ENCODE measurements around the gene MUC4.
A peak's percentile ranks its signal among the peaks of the same experiment; 100 is the strongest.
"Not testable (repeated sequence)": the region's sequence is repeated elsewhere in the genome, so short reads cannot be mapped to it uniquely, and the experiment has no call there.

Gene MUC4

DNA sequence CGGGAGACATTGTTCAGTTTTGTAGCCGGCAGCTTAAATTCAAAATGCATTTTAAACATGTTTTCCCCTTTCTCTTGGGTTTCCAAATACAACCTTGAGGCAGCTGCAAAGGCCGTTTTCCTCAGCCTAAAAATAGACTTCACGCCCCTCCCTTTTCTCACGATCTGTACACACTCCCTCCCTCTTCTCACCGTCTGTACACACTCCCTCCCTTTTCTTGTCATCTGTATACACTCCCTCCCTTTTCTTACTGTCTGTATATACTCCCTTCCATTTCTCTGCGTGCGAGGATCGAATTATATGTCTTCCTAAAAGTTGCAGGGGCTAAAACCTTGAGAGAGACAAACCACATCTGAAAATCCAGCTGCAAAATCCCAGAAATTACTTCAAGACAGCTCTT is 8.9 kb downstream of the MUC4 start:
- DNase-seq (ENCODE audit: low read depth): no peak
- peak overlapping the region; percentile 34 for H3K4me3 ChIP-seq (ENCODE audit: low read length)
- TF ChIP-seq, protein P1, sequence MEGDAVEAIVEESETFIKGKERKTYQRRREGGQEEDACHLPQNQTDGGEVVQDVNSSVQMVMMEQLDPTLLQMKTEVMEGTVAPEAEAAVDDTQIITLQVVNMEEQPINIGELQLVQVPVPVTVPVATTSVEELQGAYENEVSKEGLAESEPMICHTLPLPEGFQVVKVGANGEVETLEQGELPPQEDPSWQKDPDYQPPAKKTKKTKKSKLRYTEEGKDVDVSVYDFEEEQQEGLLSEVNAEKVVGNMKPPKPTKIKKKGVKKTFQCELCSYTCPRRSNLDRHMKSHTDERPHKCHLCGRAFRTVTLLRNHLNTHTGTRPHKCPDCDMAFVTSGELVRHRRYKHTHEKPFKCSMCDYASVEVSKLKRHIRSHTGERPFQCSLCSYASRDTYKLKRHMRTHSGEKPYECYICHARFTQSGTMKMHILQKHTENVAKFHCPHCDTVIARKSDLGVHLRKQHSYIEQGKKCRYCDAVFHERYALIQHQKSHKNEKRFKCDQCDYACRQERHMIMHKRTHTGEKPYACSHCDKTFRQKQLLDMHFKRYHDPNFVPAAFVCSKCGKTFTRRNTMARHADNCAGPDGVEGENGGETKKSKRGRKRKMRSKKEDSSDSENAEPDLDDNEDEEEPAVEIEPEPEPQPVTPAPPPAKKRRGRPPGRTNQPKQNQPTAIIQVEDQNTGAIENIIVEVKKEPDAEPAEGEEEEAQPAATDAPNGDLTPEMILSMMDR (conservative IDR thresholded peaks at IDR 0.05; ENCODE audit: low read length): no peak

- TF ChIP-seq, protein P1 (conservative IDR thresholded peaks at IDR 0.05; ENCODE audit: low read length): no peak
- no peak overlapping the region for H3K4me3 ChIP-seq (ENCODE audit: low read length)
- DNase-seq (ENCODE audit: low read depth): no peak
Observed at GRCh38 chr3:195802261-195802701, 9.4 kb downstream of the MUC4 start.

- TF ChIP-seq, protein P1 (conservative IDR thresholded peaks at IDR 0.05; ENCODE audit: low read length): no peak
- no peak for DNase-seq (ENCODE audit: low read depth)
- H3K4me3 ChIP-seq (ENCODE audit: low read length): no peak overlapping the region
Observed at GRCh38 chr3:195801251-195802183, 10.2 kb downstream of the MUC4 start.

DNA sequence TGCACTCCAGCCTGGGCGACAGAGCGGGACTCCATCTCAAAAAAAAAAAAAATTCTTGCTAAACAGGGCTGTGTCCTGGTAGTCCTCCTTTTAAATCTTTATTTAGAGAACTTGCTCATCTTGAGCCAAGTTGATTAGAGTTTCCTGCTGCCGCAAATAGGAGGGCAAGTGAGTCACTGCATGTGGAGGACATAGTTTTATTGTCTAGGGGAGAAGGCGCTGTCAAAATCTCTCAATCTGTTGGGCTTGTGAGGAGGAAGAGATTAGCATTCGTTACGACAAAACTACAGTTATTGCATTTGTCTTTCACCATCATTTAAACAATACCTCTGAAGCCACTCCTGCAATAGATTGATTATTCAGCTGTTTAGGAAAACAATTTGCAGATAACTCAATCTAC is 11.5 kb downstream of the MUC4 start:
- DNase-seq (ENCODE audit: low read depth): no peak
- no peak overlapping the region for H3K4me3 ChIP-seq (ENCODE audit: low read length)
- TF ChIP-seq, protein P1 (conservative IDR thresholded peaks at IDR 0.05; ENCODE audit: low read length): no peak

GRCh38 chr3:195796795-195797194 is 14.9 kb downstream of the MUC4 start:
- DNase-seq (ENCODE audit: low read depth): no peak
- TF ChIP-seq, protein P1 (conservative IDR thresholded peaks at IDR 0.05; ENCODE audit: low read length): no peak
- no peak overlapping the region for H3K4me3 ChIP-seq (ENCODE audit: low read length)

- DNase-seq (ENCODE audit: low read depth): no peak
- TF ChIP-seq, protein P1 (conservative IDR thresholded peaks at IDR 0.05; ENCODE audit: low read length): no peak
- no peak overlapping the region for H3K4me3 ChIP-seq (ENCODE audit: low read length)
Observed at GRCh38 chr3:195794708-195795107, 17.0 kb downstream of the MUC4 start.

DNA sequence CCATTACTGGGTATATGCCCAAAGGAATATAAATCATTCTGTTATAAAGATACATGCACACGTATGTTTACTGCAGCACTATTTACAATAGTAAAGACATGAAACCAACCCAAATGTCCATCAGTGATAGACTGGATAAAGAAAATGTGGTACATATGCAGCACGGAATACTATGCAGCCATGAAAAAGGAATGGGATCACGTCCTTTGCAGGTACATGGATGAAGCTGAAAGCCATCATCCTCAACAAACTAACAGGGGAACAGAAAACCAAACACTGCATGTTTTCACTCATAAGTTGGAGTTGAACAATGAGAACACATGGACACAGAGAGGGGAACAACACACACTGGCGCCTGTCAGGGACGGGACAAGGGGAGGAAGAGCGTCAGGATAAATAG is 19.1 kb downstream of the MUC4 start:
- not testable (repeated sequence) for H3K4me3 ChIP-seq (ENCODE audit: low read length)

More for the DNA sequence above, 19.1 kb downstream of the MUC4 start:
- DNase-seq (ENCODE audit: low read depth): not testable (repeated sequence)

All from AG10803 (cell line).